ENCODE results near the gene CHST4.
"Not testable (repeated sequence)": the region's sequence is repeated elsewhere in the genome, so short reads cannot be mapped to it uniquely, and the experiment has no call there.

The CHST4 gene

GRCh38 chr16:71526111-71526631 lies at the start of gene CHST4:
CHST4 (plus strand) TSS chr16:71526426; CDS start chr16:71536678, 10,252 bp downstream.
- no peak for DNase-seq (ENCODE audit: low spot score)

- DNase-seq (ENCODE audit: low spot score), result no peak
Observed at GRCh38 chr16:71476457-71477124, 49.6 kb upstream of the CHST4 start.

GRCh38 chr16:71479420-71479819 lies 46.8 kb upstream of the CHST4 start:
- peak; percentile 43 for DNase-seq (ENCODE audit: low spot score)

- DNase-seq (ENCODE audit: low spot score), result no peak
Observed at GRCh38 chr16:71480956-71481355, 45.3 kb upstream of the CHST4 start.

GRCh38 chr16:71482569-71482968 lies 43.7 kb upstream of the CHST4 start:
- no peak for DNase-seq (ENCODE audit: low spot score)

- DNase-seq (ENCODE audit: low spot score), result peak; percentile 98
Observed at GRCh38 chr16:71484006-71484893, 42.0 kb upstream of the CHST4 start.

- no peak for DNase-seq (ENCODE audit: low spot score)
Observed at GRCh38 chr16:71489122-71489521, 37.1 kb upstream of the CHST4 start, which contains the start of gene ZNF19. ZNF19 (minus strand) TSS chr16:71489324; CDS start chr16:71482114, 7,210 bp downstream.

GRCh38 chr16:71490361-71490760 lies 35.9 kb upstream of the CHST4 start:
- no peak for DNase-seq (ENCODE audit: low spot score)

- no peak for DNase-seq (ENCODE audit: low spot score)
Observed at GRCh38 chr16:71491054-71491453, 35.2 kb upstream of the CHST4 start.

GRCh38 chr16:71492786-71493185 lies 33.4 kb upstream of the CHST4 start:
- DNase-seq (ENCODE audit: low spot score), result no peak

GRCh38 chr16:71493213-71493612 lies 33.0 kb upstream of the CHST4 start:
- no peak for DNase-seq (ENCODE audit: low spot score)

GRCh38 chr16:71498031-71498430 lies 28.2 kb upstream of the CHST4 start:
- no peak for DNase-seq (ENCODE audit: low spot score)

GRCh38 chr16:71499775-71500364 lies 26.4 kb upstream of the CHST4 start:
- DNase-seq (ENCODE audit: low spot score), result peak; percentile 72

- no peak for DNase-seq (ENCODE audit: low spot score)
Observed at GRCh38 chr16:71500964-71501363, 25.3 kb upstream of the CHST4 start.

GRCh38 chr16:71501547-71501946 lies 24.7 kb upstream of the CHST4 start:
- DNase-seq (ENCODE audit: low spot score), result peak; percentile 2

GRCh38 chr16:71504051-71504450 lies 22.2 kb upstream of the CHST4 start:
- DNase-seq (ENCODE audit: low spot score), result not testable (repeated sequence)

GRCh38 chr16:71504901-71505300 lies 21.3 kb upstream of the CHST4 start:
- DNase-seq (ENCODE audit: low spot score), result no peak

- no peak for DNase-seq (ENCODE audit: low spot score)
Observed at GRCh38 chr16:71507061-71507460, 19.2 kb upstream of the CHST4 start.

GRCh38 chr16:71513302-71513701 lies 12.9 kb upstream of the CHST4 start:
- no peak for DNase-seq (ENCODE audit: low spot score)

- DNase-seq (ENCODE audit: low spot score), result no peak
Observed at GRCh38 chr16:71514476-71514875, 11.8 kb upstream of the CHST4 start.

- no peak for DNase-seq (ENCODE audit: low spot score)
Observed at GRCh38 chr16:71515026-71515425, 11.2 kb upstream of the CHST4 start.

- no peak for DNase-seq (ENCODE audit: low spot score)
Observed at GRCh38 chr16:71520550-71520949, 5.7 kb upstream of the CHST4 start.

All from cerebellar cortex (tissue), 1 donor.